OCI-LY1 (cell line): Measurements from ENCODE around the gene PPP2CA.

Source experiments
- H2AFZ ChIP-seq: fragments of 200-600 bp; sonication (generic), shearing (Covaris generic); 2 replicates; pipeline ENCODE4 v1.6.0; 2014; ENCODE audit warnings: antibody characterized with exemption, mild to moderate bottlenecking, low read length
- H3F3A ChIP-seq: fragments of 200-600 bp; sonication (generic), shearing (Covaris generic); 2 replicates; pipeline ENCODE4 v1.6.0; 2014; ENCODE audit warnings: mild to moderate bottlenecking, antibody characterized with exemption, low read length, moderate library complexity; ENCODE audit not compliant: insufficient read depth
- H3K27ac ChIP-seq: fragments of 200-600 bp; sonication (generic); 2 replicates; pipeline ENCODE4 v1.5.1; 2014; ENCODE audit warnings: low read length, mixed run types, mild to moderate bottlenecking, low read depth; ENCODE audit not compliant: poor library complexity, severe bottlenecking
- H3K27me3 ChIP-seq: fragments of 200-600 bp; sonication (generic); 2 replicates; pipeline ENCODE4 v1.6.0; 2014; ENCODE audit warnings: antibody characterized with exemption, mild to moderate bottlenecking, low read length, moderate library complexity; ENCODE audit not compliant: insufficient read depth
- H3K36me3 ChIP-seq: fragments of 200-600 bp; sonication (generic); 2 replicates; pipeline ENCODE4 v1.6.1; 2014; ENCODE audit warnings: mild to moderate bottlenecking, antibody characterized with exemption, low read length, moderate library complexity, mixed read lengths; ENCODE audit not compliant: insufficient read depth
- H3K4me1 ChIP-seq: fragments of 200-600 bp; sonication (generic); 2 replicates; pipeline ENCODE4 v1.5.1; 2014; ENCODE audit warnings: mild to moderate bottlenecking, low read length, moderate library complexity; ENCODE audit not compliant: insufficient read depth, severe bottlenecking
- H3K4me2 ChIP-seq: fragments of 200-600 bp; sonication (generic), shearing (Covaris generic); 2 replicates; pipeline ENCODE4 v1.6.1; 2014; ENCODE audit warnings: low read length
- H3K4me3 ChIP-seq: fragments of 200-600 bp; sonication (generic); 2 replicates; pipeline ENCODE4 v1.5.1; 2014; ENCODE audit warnings: low read length, low read depth, mild to moderate bottlenecking, mixed read lengths; ENCODE audit not compliant: poor library complexity, severe bottlenecking
- H3K79me2 ChIP-seq: fragments of 200-600 bp; shearing (Covaris generic); 2 replicates; pipeline ENCODE4 v1.6.1; 2016; ENCODE audit warnings: mixed run types, low read length, mixed read lengths; ENCODE audit not compliant: insufficient read depth
- H3K9ac ChIP-seq: fragments of 200-600 bp; sonication (generic), shearing (Covaris generic); 2 replicates; pipeline ENCODE4 v1.6.1; 2014; ENCODE audit warnings: mild to moderate bottlenecking, low read length, mixed read lengths
- H3K9me2 ChIP-seq: fragments of 200-600 bp; sonication (generic), shearing (Covaris generic); 2 replicates; pipeline ENCODE4 v1.6.1; 2014; ENCODE audit warnings: low read depth, mild to moderate bottlenecking, low read length, mixed read lengths
- H3K9me3 ChIP-seq: fragments of 200-600 bp; shearing (Covaris generic); 2 replicates; pipeline ENCODE4 v1.6.1; 2014; ENCODE audit warnings: low read length, mixed read lengths
- H4K20me1 ChIP-seq: fragments of 200-600 bp; sonication (generic), shearing (Covaris generic); 2 replicates; pipeline ENCODE4 v1.6.0; 2016; ENCODE audit warnings: mild to moderate bottlenecking, low read length; ENCODE audit not compliant: insufficient read depth
- EZH2 ChIP-seq: fragments of 200-600 bp; sonication (generic), shearing (Covaris generic); IDR thresholded peaks from 2 replicates; pipeline ENCODE4 v1.8.0; 2017; ENCODE audit warnings: borderline replicate concordance, mixed run types, mild to moderate bottlenecking, antibody characterized with exemption, low read length, moderate library complexity, mixed read lengths
- TF ChIP-seq, protein P1 (sequence below): fragments of 200-600 bp; sonication (generic), shearing (Covaris generic); IDR thresholded peaks from 2 replicates; pipeline ENCODE4 v1.5.1; 2017; ENCODE audit warnings: mild to moderate bottlenecking, antibody characterized with exemption, low read length, moderate library complexity, mixed read lengths

PPP2CA gene

DNA sequence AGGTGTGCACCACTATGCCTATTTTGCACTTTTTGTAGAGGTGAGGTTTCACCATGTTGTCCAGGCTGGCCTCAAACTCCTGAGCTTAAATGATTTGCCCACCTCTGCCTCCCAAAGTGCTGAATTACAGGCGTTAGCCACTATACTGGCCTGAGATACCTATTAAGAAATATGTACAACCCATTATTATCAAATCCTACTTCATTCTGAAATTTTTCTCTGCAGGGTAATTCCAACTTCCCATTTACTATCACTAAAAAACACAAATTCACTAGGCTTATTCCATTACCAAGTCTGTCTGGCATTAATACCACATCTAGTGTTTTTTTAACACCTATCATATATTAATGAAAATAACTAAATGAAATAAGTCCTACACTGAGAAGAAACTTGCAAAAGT lies 18.2 kb downstream of the PPP2CA start:
- H3K4me2 ChIP-seq, result no peak overlapping the region
- H3K9ac ChIP-seq, result no peak overlapping the region
- no peaks in the 10 kb centered on the region for H3K27me3 ChIP-seq
- H3K79me2 ChIP-seq, result peaks cover 77% of the 10 kb centered on the region
- H3K36me3 ChIP-seq, result peaks cover 50% of the 10 kb centered on the region
- H2AFZ ChIP-seq, result no peak overlapping the region
- no peak for TF ChIP-seq EZH2
- TF ChIP-seq, protein P1, sequence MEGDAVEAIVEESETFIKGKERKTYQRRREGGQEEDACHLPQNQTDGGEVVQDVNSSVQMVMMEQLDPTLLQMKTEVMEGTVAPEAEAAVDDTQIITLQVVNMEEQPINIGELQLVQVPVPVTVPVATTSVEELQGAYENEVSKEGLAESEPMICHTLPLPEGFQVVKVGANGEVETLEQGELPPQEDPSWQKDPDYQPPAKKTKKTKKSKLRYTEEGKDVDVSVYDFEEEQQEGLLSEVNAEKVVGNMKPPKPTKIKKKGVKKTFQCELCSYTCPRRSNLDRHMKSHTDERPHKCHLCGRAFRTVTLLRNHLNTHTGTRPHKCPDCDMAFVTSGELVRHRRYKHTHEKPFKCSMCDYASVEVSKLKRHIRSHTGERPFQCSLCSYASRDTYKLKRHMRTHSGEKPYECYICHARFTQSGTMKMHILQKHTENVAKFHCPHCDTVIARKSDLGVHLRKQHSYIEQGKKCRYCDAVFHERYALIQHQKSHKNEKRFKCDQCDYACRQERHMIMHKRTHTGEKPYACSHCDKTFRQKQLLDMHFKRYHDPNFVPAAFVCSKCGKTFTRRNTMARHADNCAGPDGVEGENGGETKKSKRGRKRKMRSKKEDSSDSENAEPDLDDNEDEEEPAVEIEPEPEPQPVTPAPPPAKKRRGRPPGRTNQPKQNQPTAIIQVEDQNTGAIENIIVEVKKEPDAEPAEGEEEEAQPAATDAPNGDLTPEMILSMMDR, result no peak
- no peaks in the 10 kb centered on the region for H3K9me3 ChIP-seq
- H3K9me2 ChIP-seq, result no peaks in the 10 kb centered on the region
- H3F3A ChIP-seq, result no peaks in the 10 kb centered on the region
- H3K4me1 ChIP-seq, result peaks cover 29% of the 10 kb centered on the region
- H3K27ac ChIP-seq, result no peak overlapping the region
- H3K4me3 ChIP-seq, result no peak overlapping the region
- peaks cover 11% of the 10 kb centered on the region; the same call in 1 of the 2 replicates for H4K20me1 ChIP-seq

DNA sequence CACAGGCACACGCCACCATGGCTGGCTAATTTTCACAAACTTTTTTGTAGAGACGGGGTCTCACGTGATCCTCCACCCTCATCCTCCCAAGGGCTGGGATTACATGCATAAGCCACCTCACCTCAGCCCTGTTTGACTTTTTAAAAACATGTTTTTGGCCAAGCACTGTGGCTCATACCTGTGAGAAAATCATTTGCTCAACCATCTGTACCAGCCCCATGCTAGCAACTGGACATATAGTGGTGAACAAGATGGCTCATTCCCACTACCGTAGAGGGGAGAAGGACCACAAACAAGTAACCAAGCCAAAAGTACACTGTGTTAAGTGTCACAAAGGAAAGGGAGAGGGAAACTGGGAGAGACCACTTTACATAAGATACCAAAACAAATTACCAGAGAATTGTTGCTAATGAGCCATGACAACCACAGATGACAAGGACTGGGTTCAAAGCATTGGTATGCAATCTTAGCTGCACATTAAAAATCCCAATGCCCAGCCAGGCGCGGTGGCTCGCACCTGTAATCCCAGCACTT lies 19.2 kb downstream of the PPP2CA start:
- Histone ChIP-seq H3K9me2 (no peaks in the 10 kb centered on the region), H4K20me1 (peaks cover 11% of the 10 kb centered on the region; the same call in 1 of the 2 replicates), H3K4me2 (no peak overlapping the region), H3K4me3 (no peak overlapping the region), H3K79me2 (peaks cover 72% of the 10 kb centered on the region), H3K9me3 (no peaks in the 10 kb centered on the region), H3K36me3 (peaks cover 52% of the 10 kb centered on the region), H2AFZ (no peak overlapping the region), H3K4me1 (peaks cover 29% of the 10 kb centered on the region), H3K27ac (no peak overlapping the region), H3K27me3 (no peaks in the 10 kb centered on the region), H3K9ac (no peak overlapping the region), H3F3A (no peaks in the 10 kb centered on the region)
- no peak for TF ChIP-seq EZH2
- TF ChIP-seq, protein P1, result no peak

DNA sequence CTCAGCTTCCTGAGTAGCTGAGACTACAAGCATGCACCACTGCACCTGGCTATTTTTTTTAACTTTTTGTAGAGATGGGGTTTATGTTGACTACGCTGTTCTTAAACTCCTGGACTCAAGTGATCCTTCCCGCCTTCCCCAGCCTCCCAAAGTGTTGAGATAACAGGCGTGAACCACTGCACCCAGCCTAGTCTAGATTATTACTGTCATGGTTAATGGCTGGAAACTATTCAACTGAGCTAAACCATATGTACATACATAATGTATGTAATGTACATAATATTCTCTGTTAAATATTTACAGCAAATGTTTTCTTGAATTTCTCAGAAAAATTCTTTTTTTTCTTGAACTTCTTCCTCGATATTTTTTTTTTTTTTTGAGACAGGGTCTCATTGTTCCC lies 21.3 kb downstream of the PPP2CA start:
- Histone ChIP-seq H3K9me3 (no peaks in the 10 kb centered on the region), H2AFZ (no peak overlapping the region), H3K27ac (no peak overlapping the region), H3K36me3 (peaks cover 74% of the 10 kb centered on the region), H3F3A (no peaks in the 10 kb centered on the region), H3K4me2 (no peak overlapping the region), H3K9ac (no peak overlapping the region), H3K4me3 (no peak overlapping the region), H3K79me2 (peaks cover 50% of the 10 kb centered on the region), H3K9me2 (no peaks in the 10 kb centered on the region), H3K4me1 (peaks cover 7% of the 10 kb centered on the region), H3K27me3 (no peaks in the 10 kb centered on the region), H4K20me1 (peaks cover 11% of the 10 kb centered on the region; the same call in 1 of the 2 replicates)
- TF ChIP-seq, protein P1, result no peak
- no peak for TF ChIP-seq EZH2
